Keratinocyte (primary cell): Measurements from ENCODE around the gene ASIC1. TPM values are rescaled to one million over a fixed set of nuclear protein-coding genes. Genes with fewer than 3 reads are reported as not detected.

Experiments
- DNase-seq: peaks from one replicate; pipeline ENCODE4 v3.0.0-alpha.2; 2011; ENCODE audit warnings: low read depth, missing footprints, low spot score
- FAIRE-seq: peaks from 2 replicates; lab custom pipeline; 2011; peaks lifted over from hg19 to GRCh38; lab: Jason Lieb, UNC
- H2AFZ ChIP-seq: 2 replicates; pipeline ENCODE4 v1.6.0; 2012; ENCODE audit warnings: low read length, control low read depth, inconsistent platforms; ENCODE audit not compliant: control insufficient read depth
- H3K27ac ChIP-seq: 2 replicates; pipeline ENCODE4 v1.5.1; 2011; ENCODE audit warnings: low read length; ENCODE audit not compliant: control insufficient read depth, insufficient read depth
- H3K27me3 ChIP-seq: 3 replicates; pipeline ENCODE4 v1.6.0; 2011; ENCODE audit warnings: low read length; ENCODE audit not compliant: control insufficient read depth, insufficient read depth; ENCODE audit errors: extremely low read depth
- H3K36me3 ChIP-seq, 2 experiments: 2 replicates in 1 of 2; 3 replicates in 1 of 2; pipeline ENCODE4 v1.5.1; 2011; ENCODE audit warnings: low read length in 2 of 2, mild to moderate bottlenecking in 1 of 2; ENCODE audit not compliant: control insufficient read depth in 2 of 2, insufficient read depth in 2 of 2; ENCODE audit errors: extremely low read depth in 1 of 2
- H3K4me1 ChIP-seq: 3 replicates; pipeline ENCODE4 v1.5.1; 2011; ENCODE audit warnings: low read length; ENCODE audit not compliant: control insufficient read depth, insufficient read depth; ENCODE audit errors: extremely low read depth
- H3K4me2 ChIP-seq: 3 replicates; pipeline ENCODE4 v1.6.0; 2011; ENCODE audit warnings: low read depth, low read length; ENCODE audit not compliant: control insufficient read depth, insufficient read depth; ENCODE audit errors: extremely low read depth
- H3K4me3 ChIP-seq, 3 experiments: fragments of 200-600 bp in 1 of 3; sonication (generic) in 1 of 3; 2 replicates in 2 of 3; 3 replicates in 1 of 3; pipeline ENCODE4 v1.5.1; 2011 to 2016; ENCODE audit warnings: low read length in 3 of 3, mild to moderate bottlenecking in 3 of 3, control low read depth in 2 of 3, inconsistent platforms in 1 of 3, low read depth in 1 of 3, mixed read lengths in 1 of 3, mixed run types in 1 of 3, moderate library complexity in 1 of 3; ENCODE audit not compliant: control insufficient read depth in 2 of 3, insufficient read depth in 2 of 3; ENCODE audit errors: extremely low read depth in 1 of 3
- H3K79me2 ChIP-seq: 2 replicates; pipeline ENCODE4 v1.6.0; 2012; ENCODE audit warnings: low read length; ENCODE audit not compliant: control insufficient read depth, insufficient read depth
- H3K9ac ChIP-seq: 3 replicates; pipeline ENCODE4 v1.6.0; 2011; ENCODE audit warnings: low read length; ENCODE audit not compliant: control insufficient read depth, insufficient read depth; ENCODE audit errors: extremely low read depth
- H3K9me1 ChIP-seq: 3 replicates; pipeline ENCODE4 v1.6.0; 2011; ENCODE audit warnings: low read length; ENCODE audit not compliant: control insufficient read depth, insufficient read depth; ENCODE audit errors: extremely low read depth
- H3K9me3 ChIP-seq: 2 replicates; pipeline ENCODE4 v1.5.1; 2012; ENCODE audit warnings: low read depth, low read length; ENCODE audit not compliant: control insufficient read depth
- H4K20me1 ChIP-seq: 3 replicates; pipeline ENCODE4 v1.6.0; 2011; ENCODE audit warnings: low read length; ENCODE audit not compliant: control insufficient read depth, insufficient read depth; ENCODE audit errors: extremely low read depth
- EZH2 ChIP-seq: IDR thresholded peaks from one replicate; pipeline ENCODE4 v1.6.1; 2012; ENCODE audit warnings: inconsistent platforms, mild to moderate bottlenecking, low read length, moderate library complexity
- dilution Hi-C: fragments of 300-500 bp; cut with MboI; formaldehyde crosslinking; loops from one replicate; pipeline ENCODE4 v1.7.0; 2020; ENCODE audit warnings: low sequenced_read_pairs; ENCODE audit not compliant: extremely low pct_ligation_motif_present
- polyA minus RNA-seq, 3 experiments: library from RNA; depleted of rRNA, polyadenylated mRNA; stranded (reverse); fragments of >200 nt; gene quantifications; 1 replicate in 1 of 3; 2 replicates in 1 of 3; 3 replicates in 1 of 3; pipeline ENCODE4 v1.2.3, GENCODE V29; 2011
- polyA plus RNA-seq, 5 experiments: library from polyadenylated mRNA; depleted of rRNA in 3 of 5; stranded (reverse) in 3 of 5; stranded (forward) in 1 of 5; unstranded in 1 of 5; fragments of >200 nt; gene quantifications; 1 replicate in 1 of 5; 2 replicates in 3 of 5; 3 replicates in 1 of 5; pipeline versions ENCODE4 v1.2.1 to v1.2.3, GENCODE V29; 2011 to 2012; ENCODE audit warnings: missing spikeins in 2 of 5, low read depth in 1 of 5, low replicate concordance in 1 of 5
- TF ChIP-seq, protein P1 (sequence below), 3 experiments: IDR thresholded peaks in 1 of 3; conservative IDR thresholded peaks in 1 of 3; optimal IDR thresholded peaks in 1 of 3; 2 replicates in 2 of 3; 3 replicates in 1 of 3; pipeline versions ENCODE3 to v1.5.1; 2011; ENCODE audit warnings: low read length in 3 of 3, mild to moderate bottlenecking in 3 of 3, moderate library complexity in 2 of 3, control low read depth in 1 of 3, inconsistent platforms in 1 of 3; ENCODE audit not compliant: insufficient read depth in 2 of 3; ENCODE audit errors: extremely low read depth in 1 of 3

The ASIC1 gene
- polyA plus RNA-seq (5.7 to 8.3 TPM (median 5.7 TPM) in 3 replicates), polyA minus RNA-seq (8.2 to 10.1 TPM (median 9.4 TPM) in 3 replicates)
- polyA plus RNA-seq (2011; ENCODE audit: low read depth) = 0.46 TPM
- polyA plus RNA-seq (2011; cell fraction: cytosol; rRNA removed) = 4.0 and 5.1 TPM in 2 replicates
- 15.8 and 19.7 TPM in 2 replicates for polyA plus RNA-seq (2011; cell fraction: nucleus; rRNA removed)
- 0.47 and 5.4 TPM in 2 replicates for polyA plus RNA-seq (2012; ENCODE audit: low replicate concordance)
- 5.0 TPM for polyA minus RNA-seq (2011; cell fraction: cytosol; rRNA and poly(A)+ RNA removed)
- 9.2 and 10.4 TPM in 2 replicates for polyA minus RNA-seq (2011; cell fraction: nucleus; rRNA and poly(A)+ RNA removed)

DNA sequence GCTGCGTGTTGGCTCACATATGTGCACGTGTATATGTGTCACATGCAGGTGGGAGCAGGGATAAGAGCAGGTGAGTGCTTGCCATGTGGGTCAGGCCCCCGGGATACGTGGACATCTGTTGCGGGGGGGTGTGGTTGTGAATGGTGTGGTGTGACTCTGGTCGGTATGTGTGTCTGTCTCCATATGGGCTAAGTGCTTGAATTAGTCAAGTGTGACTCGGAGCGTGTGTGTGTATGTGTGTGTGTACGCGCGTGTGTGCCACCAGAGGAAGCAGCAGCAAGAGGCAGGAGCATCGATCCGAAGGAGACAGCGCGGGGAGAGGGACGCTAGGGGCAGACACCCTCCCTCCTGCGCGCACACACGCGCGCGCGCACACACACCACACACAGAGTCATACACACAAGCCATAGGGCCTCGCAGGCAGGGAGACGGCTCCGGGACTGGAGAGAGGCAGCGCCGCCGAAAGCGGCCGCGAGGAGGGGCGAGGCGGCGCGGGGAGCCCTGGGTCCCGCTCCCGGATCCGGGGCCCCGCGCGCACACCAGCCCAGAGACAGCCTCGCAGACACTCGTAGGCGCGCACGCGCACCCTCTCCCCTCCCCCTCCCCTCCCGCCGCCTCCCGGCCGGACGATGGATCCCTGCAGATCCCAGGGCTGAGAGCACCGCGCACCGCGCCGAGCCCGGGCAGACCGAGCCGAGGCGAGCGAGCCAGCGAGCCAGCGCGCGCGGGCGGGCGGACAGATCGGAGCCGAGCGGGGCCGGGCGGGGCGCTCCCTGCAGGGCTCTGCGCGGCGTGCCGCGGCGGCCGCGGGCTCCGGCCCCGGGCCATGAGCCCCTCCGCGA lies at the start of gene ASIC1:
ASIC1 (plus strand) TSS at position 597 of the 842 bp plus-strand sequence. CDS start 1,171 bp downstream, outside the sequence.
- no peak within 1 kb of the TSS for H3K27ac ChIP-seq
- H3K36me3 ChIP-seq = no peaks in the 10 kb centered on the region
- peak within 1 kb of the TSS; percentile 43 for H3K9ac ChIP-seq
- H3K9me3 ChIP-seq = no peaks in the 10 kb centered on the region
- peaks cover 8% of the 10 kb centered on the region for H3K27me3 ChIP-seq
- peak within 1 kb of the TSS; percentile 56 to 69 (median 65) for H3K4me3 ChIP-seq
- peaks cover 5% of the 10 kb centered on the region for H3K4me1 ChIP-seq
- peak within 1 kb of the TSS; percentile 78 for H3K4me2 ChIP-seq
- DNase-seq = peak; percentile 73
- H3K79me2 ChIP-seq = no peaks in the 10 kb centered on the region
- TF ChIP-seq, protein P1, sequence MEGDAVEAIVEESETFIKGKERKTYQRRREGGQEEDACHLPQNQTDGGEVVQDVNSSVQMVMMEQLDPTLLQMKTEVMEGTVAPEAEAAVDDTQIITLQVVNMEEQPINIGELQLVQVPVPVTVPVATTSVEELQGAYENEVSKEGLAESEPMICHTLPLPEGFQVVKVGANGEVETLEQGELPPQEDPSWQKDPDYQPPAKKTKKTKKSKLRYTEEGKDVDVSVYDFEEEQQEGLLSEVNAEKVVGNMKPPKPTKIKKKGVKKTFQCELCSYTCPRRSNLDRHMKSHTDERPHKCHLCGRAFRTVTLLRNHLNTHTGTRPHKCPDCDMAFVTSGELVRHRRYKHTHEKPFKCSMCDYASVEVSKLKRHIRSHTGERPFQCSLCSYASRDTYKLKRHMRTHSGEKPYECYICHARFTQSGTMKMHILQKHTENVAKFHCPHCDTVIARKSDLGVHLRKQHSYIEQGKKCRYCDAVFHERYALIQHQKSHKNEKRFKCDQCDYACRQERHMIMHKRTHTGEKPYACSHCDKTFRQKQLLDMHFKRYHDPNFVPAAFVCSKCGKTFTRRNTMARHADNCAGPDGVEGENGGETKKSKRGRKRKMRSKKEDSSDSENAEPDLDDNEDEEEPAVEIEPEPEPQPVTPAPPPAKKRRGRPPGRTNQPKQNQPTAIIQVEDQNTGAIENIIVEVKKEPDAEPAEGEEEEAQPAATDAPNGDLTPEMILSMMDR (optimal IDR thresholded peaks at IDR 0.05 in 1 of 3, IDR thresholded peaks at IDR 0.05 in 1 of 3, conservative IDR thresholded peaks at IDR 0.05 in 1 of 3; ENCODE audit: extremely low read depth in 1 of 3, insufficient read depth in 2 of 3, low read length in 3 of 3) = peak in 1 of 3 experiments; percentile 17
- peak; percentile 41 for TF ChIP-seq EZH2
- H4K20me1 ChIP-seq = no peaks in the 10 kb centered on the region
- no peaks in the 10 kb centered on the region for H3K9me1 ChIP-seq
- peak within 1 kb of the TSS; percentile 88 for H2AFZ ChIP-seq
- dilution Hi-C loops = loop anchor here (25.0 kb wide), 1 partner anchor 195 kb away; no protein-coding TSS in a partner anchor
- peak; percentile 34 for FAIRE-seq

DNA sequence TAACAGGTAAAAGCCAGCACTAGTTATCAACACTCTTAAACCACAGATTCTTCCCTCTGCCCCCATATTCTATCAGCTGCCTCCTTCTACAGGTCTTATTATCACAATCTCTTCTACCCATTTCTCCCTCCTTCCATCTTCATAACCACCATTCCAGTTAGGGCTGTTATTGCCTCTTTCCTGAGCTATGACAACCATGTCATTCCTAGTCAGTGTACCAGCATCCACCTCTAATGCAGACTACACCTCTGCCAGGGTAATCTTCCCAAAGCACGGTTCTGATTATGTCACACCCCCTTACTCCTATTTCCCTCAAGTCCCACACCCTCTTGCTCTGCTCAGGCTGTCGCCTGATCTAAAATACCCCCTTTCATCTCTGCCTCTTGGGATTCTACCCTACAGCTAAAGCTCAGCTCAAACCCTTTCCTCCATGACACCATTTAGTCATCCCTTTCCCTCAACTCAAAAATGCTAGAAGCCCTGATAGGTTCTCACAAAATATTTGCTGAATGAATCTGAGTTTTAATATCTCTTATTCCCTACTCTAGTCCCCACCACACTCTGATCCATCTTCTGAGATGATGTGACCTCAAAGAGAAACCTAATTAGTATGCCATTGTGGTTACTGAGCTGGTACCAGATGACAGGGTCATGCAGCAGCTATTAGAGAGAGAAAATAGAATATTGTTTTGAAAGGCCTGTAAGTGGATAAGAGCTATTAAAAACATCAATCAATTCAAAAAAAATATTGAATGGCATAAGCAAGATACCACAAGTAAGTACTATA lies 43.8 kb upstream of the ASIC1 start:
- Histone ChIP-seq H4K20me1 (no peaks in the 10 kb centered on the region), H3K4me3 (no peak overlapping the region), H3K9ac (no peak overlapping the region), H3K4me2 (no peak overlapping the region), H3K36me3 (peaks cover 0 to 26% of the 10 kb centered on the region in 2 experiments), H3K79me2 (peaks cover 46% of the 10 kb centered on the region), H3K4me1 (no peaks in the 10 kb centered on the region), H3K27me3 (no peaks in the 10 kb centered on the region), H2AFZ (no peak overlapping the region), H3K27ac (no peak overlapping the region), H3K9me1 (no peaks in the 10 kb centered on the region), H3K9me3 (no peaks in the 10 kb centered on the region)
- dilution Hi-C loops = no loop called here
- DNase-seq (no peak), FAIRE-seq (no peak)
- TF ChIP-seq EZH2 = no peak
- TF ChIP-seq, protein P1 (optimal IDR thresholded peaks at IDR 0.05 in 1 of 3, IDR thresholded peaks at IDR 0.05 in 1 of 3, conservative IDR thresholded peaks at IDR 0.05 in 1 of 3; ENCODE audit: extremely low read depth in 1 of 3, insufficient read depth in 2 of 3, low read length in 3 of 3) = no peak
